Fibroblast of the aortic adventitia (primary cell): ENCODE measurements around the gene AHSG. TPM values are rescaled to one million over a fixed set of nuclear protein-coding genes. Genes with fewer than 3 reads are reported as not detected.

ENCODE experiments used
- DNase-seq: peaks from one replicate; pipeline ENCODE4 v3.0.0-alpha.2; 2010; ENCODE audit warnings: low read depth
- H3K4me3 ChIP-seq: 2 replicates; pipeline ENCODE4 v1.5.1; 2011; ENCODE audit warnings: low read depth, mild to moderate bottlenecking, control low read depth, low read length, moderate library complexity
- total RNA-seq: library from RNA; depleted of rRNA; stranded (reverse); fragments of >200 nt; gene quantifications from 2 replicates; pipeline ENCODE4 v1.2.3, GENCODE V29; 2012; ENCODE audit warnings: low replicate concordance
- TF ChIP-seq, protein P1 (sequence below): IDR thresholded peaks from 2 replicates; pipeline ENCODE4 v1.5.1; 2011; ENCODE audit warnings: mild to moderate bottlenecking, low read length, control low read depth, inconsistent platforms; ENCODE audit not compliant: insufficient read depth

Gene AHSG
- total RNA-seq, 1 donor = not detected

DNA sequence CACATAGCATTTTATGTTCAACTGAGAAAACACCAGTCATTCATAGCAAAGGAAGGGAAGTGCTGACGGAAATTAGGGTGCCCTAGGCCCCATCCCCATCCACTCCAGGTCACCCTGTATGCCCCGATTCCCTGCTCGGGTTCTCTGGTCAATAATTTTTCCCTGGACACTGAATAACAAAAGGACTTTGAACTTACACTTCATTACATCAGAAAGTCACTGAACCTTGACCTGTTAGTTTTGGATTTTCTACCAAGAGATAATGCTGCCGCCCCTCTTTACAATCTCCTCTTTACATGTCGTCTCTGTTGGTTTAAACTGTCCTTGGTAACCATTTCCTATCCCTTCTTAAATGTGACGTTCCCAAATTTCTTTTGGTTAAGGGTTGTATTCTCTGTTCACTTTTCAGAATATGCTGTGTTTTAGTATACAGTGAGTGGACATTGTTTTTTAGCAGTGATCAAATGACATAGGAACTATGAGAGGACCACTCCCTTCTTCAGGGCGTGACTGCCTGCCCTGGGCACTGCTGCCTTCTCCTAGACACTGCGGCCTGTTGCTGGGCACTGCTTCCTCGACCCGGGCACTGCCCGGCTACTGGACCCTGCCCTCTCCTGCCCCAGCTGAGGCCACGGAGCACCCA, 13.6 kb upstream of the AHSG start:
- H3K4me3 ChIP-seq = no peak overlapping the region
- DNase-seq = no peak
- TF ChIP-seq, protein P1, sequence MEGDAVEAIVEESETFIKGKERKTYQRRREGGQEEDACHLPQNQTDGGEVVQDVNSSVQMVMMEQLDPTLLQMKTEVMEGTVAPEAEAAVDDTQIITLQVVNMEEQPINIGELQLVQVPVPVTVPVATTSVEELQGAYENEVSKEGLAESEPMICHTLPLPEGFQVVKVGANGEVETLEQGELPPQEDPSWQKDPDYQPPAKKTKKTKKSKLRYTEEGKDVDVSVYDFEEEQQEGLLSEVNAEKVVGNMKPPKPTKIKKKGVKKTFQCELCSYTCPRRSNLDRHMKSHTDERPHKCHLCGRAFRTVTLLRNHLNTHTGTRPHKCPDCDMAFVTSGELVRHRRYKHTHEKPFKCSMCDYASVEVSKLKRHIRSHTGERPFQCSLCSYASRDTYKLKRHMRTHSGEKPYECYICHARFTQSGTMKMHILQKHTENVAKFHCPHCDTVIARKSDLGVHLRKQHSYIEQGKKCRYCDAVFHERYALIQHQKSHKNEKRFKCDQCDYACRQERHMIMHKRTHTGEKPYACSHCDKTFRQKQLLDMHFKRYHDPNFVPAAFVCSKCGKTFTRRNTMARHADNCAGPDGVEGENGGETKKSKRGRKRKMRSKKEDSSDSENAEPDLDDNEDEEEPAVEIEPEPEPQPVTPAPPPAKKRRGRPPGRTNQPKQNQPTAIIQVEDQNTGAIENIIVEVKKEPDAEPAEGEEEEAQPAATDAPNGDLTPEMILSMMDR = no peak

DNA sequence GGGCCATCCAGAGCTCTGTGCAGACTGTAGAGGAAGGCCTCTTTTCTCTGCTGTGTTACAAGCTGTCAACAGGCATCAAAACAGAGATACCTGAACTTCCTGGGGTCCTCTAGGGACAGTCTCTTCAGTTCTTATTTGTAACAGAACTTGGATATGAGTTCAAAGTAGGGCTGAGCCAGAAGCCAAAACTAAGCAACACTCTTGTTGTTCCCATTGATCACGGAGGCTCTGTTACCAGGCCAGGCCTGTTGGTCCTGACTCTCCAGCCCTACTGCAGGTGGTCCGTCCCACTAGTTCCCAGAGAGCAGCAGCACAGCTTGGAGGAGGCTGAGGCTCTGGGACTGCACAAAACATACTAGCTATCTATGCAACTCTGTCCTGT, 13.1 kb upstream of the AHSG start:
- no peak overlapping the region for H3K4me3 ChIP-seq
- TF ChIP-seq, protein P1 = no peak
- no peak for DNase-seq

GRCh38 chr3:186600896-186601295, 12.0 kb upstream of the AHSG start:
- DNase-seq = no peak
- H3K4me3 ChIP-seq = no peak overlapping the region
- TF ChIP-seq, protein P1 = no peak

DNA sequence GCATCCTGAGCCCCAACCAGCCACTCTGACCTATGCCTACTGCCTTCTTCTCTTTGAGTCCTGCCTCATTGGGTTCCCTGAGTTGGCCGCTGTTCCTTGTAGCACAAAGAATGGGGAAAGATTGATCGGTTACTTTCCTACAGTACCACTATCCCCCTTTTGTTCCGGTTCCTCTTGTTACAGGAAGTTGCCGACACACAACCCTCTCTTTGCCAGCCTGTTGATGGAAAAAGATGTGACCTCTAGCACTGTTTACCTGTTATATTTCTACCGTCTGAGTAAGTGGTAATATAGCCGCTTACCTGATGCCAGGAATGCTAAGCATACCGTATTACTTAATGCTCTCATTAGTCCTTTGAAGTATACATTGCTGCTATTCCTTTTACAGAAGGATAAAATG, 9.7 kb upstream of the AHSG start:
- no peak for DNase-seq
- TF ChIP-seq, protein P1 = no peak
- no peak overlapping the region for H3K4me3 ChIP-seq

- H3K4me3 ChIP-seq = no peak overlapping the region
- TF ChIP-seq, protein P1 = no peak
- DNase-seq = no peak
These were observed 7.8 kb upstream of the AHSG start for GRCh38 chr3:186605078-186605477.

GRCh38 chr3:186605561-186606545, 7.0 kb upstream of the AHSG start:
- DNase-seq = no peak
- H3K4me3 ChIP-seq = no peak overlapping the region
- TF ChIP-seq, protein P1 = no peak
